AG04450 (cell line): ENCODE results near the gene LRRK1. TPM values are rescaled to one million over a fixed set of nuclear protein-coding genes. Genes with fewer than 3 reads are reported as not detected.

Experiments
- CTCF ChIA-PET: fragments of 300-600, 350-600 bp; formaldehyde crosslinking; extraction: SDS; loops from one replicate; lab custom pipeline; 2022; ENCODE audit warnings: antibody characterized with exemption, inconsistent platforms; lab: Charles Lee
- POLR2A ChIA-PET: fragments of 350-600 bp; formaldehyde crosslinking; extraction: SDS; loops from one replicate; lab custom pipeline; 2021; ENCODE audit warnings: antibody characterized with exemption, inconsistent platforms; lab: Yijun Ruan, JAX
- DNase-seq: peaks from one replicate; pipeline ENCODE4 v3.0.0-alpha.2; 2011; ENCODE audit warnings: low read depth, low spot score
- H3K27ac ChIP-seq: one replicate; pipeline ENCODE4 v1.5.1; 2012; ENCODE audit warnings: low read depth, low read length, control low read depth
- H3K27me3 ChIP-seq: one replicate; pipeline ENCODE4 v1.6.0; 2012; ENCODE audit warnings: low read length; ENCODE audit not compliant: control insufficient read depth, insufficient read depth
- H3K4me3 ChIP-seq: 2 replicates; pipeline ENCODE4 v1.5.1; 2011; ENCODE audit warnings: mild to moderate bottlenecking, low read depth, low read length, control low read depth
- H3K9me3 ChIP-seq: 2 replicates; pipeline ENCODE4 v1.5.1; 2012; ENCODE audit warnings: low read length; ENCODE audit not compliant: control insufficient read depth, insufficient read depth
- CTCF ChIP-seq: IDR thresholded peaks from 2 replicates; pipeline ENCODE4 v1.5.1; 2011; ENCODE audit warnings: low read depth, low read length, control low read depth, inconsistent platforms
- polyA minus RNA-seq: library from RNA; depleted of rRNA, polyadenylated mRNA; stranded (reverse); fragments of >200 nt; gene quantifications from 2 replicates; pipeline ENCODE4 v1.2.3, GENCODE V29; 2011; rRNA and poly(A)+ RNA removed
- polyA plus RNA-seq: library from polyadenylated mRNA; depleted of rRNA; stranded (reverse); fragments of >200 nt; gene quantifications from 2 replicates; pipeline ENCODE4 v1.2.3, GENCODE V29; 2011; rRNA removed

LRRK1 gene, protein sequence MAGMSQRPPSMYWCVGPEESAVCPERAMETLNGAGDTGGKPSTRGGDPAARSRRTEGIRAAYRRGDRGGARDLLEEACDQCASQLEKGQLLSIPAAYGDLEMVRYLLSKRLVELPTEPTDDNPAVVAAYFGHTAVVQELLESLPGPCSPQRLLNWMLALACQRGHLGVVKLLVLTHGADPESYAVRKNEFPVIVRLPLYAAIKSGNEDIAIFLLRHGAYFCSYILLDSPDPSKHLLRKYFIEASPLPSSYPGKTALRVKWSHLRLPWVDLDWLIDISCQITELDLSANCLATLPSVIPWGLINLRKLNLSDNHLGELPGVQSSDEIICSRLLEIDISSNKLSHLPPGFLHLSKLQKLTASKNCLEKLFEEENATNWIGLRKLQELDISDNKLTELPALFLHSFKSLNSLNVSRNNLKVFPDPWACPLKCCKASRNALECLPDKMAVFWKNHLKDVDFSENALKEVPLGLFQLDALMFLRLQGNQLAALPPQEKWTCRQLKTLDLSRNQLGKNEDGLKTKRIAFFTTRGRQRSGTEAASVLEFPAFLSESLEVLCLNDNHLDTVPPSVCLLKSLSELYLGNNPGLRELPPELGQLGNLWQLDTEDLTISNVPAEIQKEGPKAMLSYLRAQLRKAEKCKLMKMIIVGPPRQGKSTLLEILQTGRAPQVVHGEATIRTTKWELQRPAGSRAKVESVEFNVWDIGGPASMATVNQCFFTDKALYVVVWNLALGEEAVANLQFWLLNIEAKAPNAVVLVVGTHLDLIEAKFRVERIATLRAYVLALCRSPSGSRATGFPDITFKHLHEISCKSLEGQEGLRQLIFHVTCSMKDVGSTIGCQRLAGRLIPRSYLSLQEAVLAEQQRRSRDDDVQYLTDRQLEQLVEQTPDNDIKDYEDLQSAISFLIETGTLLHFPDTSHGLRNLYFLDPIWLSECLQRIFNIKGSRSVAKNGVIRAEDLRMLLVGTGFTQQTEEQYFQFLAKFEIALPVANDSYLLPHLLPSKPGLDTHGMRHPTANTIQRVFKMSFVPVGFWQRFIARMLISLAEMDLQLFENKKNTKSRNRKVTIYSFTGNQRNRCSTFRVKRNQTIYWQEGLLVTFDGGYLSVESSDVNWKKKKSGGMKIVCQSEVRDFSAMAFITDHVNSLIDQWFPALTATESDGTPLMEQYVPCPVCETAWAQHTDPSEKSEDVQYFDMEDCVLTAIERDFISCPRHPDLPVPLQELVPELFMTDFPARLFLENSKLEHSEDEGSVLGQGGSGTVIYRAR (N-terminal part only)
- polyA plus RNA-seq, result 5.6 and 6.4 TPM in 2 replicates
- polyA minus RNA-seq, result 12.2 and 17.3 TPM in 2 replicates

DNA sequence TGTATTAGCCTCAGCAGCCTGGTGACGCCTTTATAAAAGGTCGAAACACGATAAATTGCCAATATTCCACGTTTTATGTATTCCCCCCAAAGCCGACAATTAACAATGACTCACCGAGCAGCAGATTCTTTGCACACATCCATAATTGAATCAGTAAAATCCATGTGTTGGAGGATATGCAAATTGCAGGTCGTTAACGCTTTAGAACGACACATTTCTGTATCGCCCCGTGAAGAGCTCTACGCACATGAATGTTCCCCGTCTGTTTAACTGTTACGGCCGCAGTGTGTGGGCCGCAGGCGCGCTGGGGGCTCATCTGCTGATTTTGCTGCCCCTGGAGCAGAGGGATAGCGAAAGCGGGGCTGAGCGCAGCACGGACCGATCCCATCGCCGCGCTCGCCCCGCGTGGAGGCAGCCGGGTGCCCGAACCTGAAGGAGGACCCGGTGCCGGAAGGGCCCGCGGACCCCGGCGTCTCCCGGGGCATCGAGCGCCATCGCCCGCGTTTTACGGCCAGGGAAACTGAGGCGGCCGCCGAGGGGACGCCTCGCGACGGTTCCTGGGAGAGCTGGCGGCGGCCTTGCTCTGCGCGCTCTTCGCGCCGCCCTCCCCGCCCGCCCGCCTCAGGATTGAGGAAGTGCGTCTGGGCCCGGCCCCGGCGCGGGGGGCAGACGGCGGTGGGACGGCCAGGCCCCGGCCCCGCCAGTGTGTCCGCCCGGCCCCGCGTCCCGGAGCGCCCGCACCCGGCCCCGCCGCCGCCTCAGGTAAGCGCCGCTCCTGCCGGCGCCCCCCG, at the start of gene LRRK1:
LRRK1 (plus strand) TSS at position 668 of the 791 bp plus-strand sequence. CDS start 5,276 bp downstream, outside the sequence.
- Histone ChIP-seq H3K27ac (peak within 1 kb of the TSS; percentile 21), H3K9me3 (peaks cover 6% of the 10 kb centered on the region), H3K27me3 (no peaks in the 10 kb centered on the region), H3K4me3 (peak within 1 kb of the TSS; percentile 66)
- CTCF ChIA-PET, result interaction anchor here (0.7 to 11.2 kb wide), 27 partner anchors 9 to 348 kb away, joined by 3 to 251 read pairs (median 7); no protein-coding TSS in a partner anchor
- TF ChIP-seq CTCF, result no peak
- DNase-seq, result no peak
- POLR2A ChIA-PET, result interaction anchor here (0.7 to 1.7 kb wide), 3 partner anchors 13 to 89 kb away, joined by 3 to 4 read pairs (median 3); no protein-coding TSS in a partner anchor

GRCh38 chr15:100873029-100873677, 46.0 kb upstream of the LRRK1 start:
- DNase-seq, result peak; percentile 72
- CTCF ChIA-PET, result interaction anchor here (0.6 to 4.0 kb wide), 63 partner anchors 9 to 271 kb away, joined by 3 to 49 read pairs (median 4); partner anchors contain the start of genes ASB7, LINS1 and LRRK1
- peaks cover 7% of the 10 kb centered on the region for H3K27me3 ChIP-seq
- POLR2A ChIA-PET, result interaction anchor here (1.3 kb wide), 1 partner anchor 9 kb away, joined by 4 read pairs; no protein-coding TSS in a partner anchor
- no peak overlapping the region for H3K27ac ChIP-seq
- TF ChIP-seq CTCF, result peak; percentile 95
- peaks cover 8% of the 10 kb centered on the region for H3K9me3 ChIP-seq
- no peak overlapping the region for H3K4me3 ChIP-seq

DNA sequence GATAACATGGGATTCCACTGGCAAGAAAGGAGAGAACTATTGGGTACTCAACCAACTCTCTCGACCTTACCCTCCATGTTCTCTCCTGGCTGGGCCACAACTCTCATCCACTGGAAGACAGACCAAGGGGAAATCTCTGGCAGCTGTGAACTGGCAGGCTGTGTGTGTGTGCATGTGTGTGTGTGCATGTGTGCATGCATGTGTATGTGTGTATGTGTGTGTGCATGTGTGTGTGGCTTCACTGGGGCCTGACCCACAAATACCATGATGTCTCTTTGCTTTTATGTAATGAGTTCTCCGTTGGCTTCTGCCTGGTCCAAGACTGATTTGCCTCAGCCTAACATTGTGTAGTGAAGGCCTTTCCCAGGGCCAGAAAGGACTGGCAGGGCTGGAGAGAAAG, 43.7 kb upstream of the LRRK1 start:
- CTCF ChIA-PET, result interaction anchor here (1.2 to 6.2 kb wide), 5 partner anchors 14 to 248 kb away, joined by 3 to 45 read pairs (median 6); no protein-coding TSS in a partner anchor
- H3K9me3 ChIP-seq, result peaks cover 3% of the 10 kb centered on the region; the same call in 1 of the 2 replicates
- H3K4me3 ChIP-seq, result no peak overlapping the region
- peaks cover 16% of the 10 kb centered on the region for H3K27me3 ChIP-seq
- no peak for DNase-seq
- no peak for TF ChIP-seq CTCF
- POLR2A ChIA-PET, result no interaction called here
- H3K27ac ChIP-seq, result no peak overlapping the region

DNA sequence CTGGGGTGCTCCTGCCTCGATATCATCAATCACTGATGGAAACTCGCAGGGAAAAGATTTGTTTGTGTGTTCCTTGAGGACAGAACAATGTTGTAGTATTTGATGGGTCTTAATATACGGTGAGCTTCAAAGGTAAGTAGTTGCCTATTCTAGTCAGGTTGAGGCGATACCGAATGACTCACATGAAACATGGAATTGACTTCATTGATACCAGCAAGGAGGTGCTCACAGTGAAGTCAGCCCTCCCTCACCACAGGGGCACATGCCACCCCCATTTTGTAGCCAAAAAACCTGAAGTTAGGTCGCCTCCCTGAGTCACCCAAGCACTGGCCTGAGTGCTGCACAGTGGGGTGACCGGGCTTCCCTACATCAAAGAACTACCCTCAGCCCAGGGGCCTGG, 43.2 kb upstream of the LRRK1 start:
- no peak for DNase-seq
- TF ChIP-seq CTCF, result no peak
- peaks cover 20% of the 10 kb centered on the region for H3K27me3 ChIP-seq
- ChIA-PET CTCF (interaction anchor here (1.9 to 6.2 kb wide), 2 partner anchors 132 to 249 kb away, joined by 6 to 45 read pairs; no protein-coding TSS in a partner anchor), POLR2A (no interaction called here)
- H3K4me3 ChIP-seq, result no peak overlapping the region
- H3K27ac ChIP-seq, result no peak overlapping the region
- H3K9me3 ChIP-seq, result peaks cover 7% of the 10 kb centered on the region; the same call in 1 of the 2 replicates
